ENCODE results near the gene COG1.

Gene COG1

GRCh38 chr17:73240561-73240960 lies 47.7 kb downstream of the COG1 start:
- Histone ChIP-seq H3K4me2 (ENCODE audit: low read length) (no peak overlapping the region), H4K20me1 (ENCODE audit: insufficient read depth, low read length) (no peaks in the 10 kb centered on the region), H3F3A (ENCODE audit: insufficient read depth, low read length) (0 out of 2 replicates have a peak, but pooled peaks cover 3% of the 10 kb centered on the region), H2AFZ (ENCODE audit: low read length) (no peak overlapping the region), H3K9ac (ENCODE audit: low read length) (no peak overlapping the region), H3K4me3 (ENCODE audit: low read depth, low read length, poor library complexity, severe bottlenecking) (no peak overlapping the region), H3K9me2 (ENCODE audit: low read depth, low read length) (no peaks in the 10 kb centered on the region), H3K4me1 (ENCODE audit: insufficient read depth, low read length, severe bottlenecking) (peaks cover 23% of the 10 kb centered on the region), H3K27me3 (ENCODE audit: insufficient read depth, low read length) (no peaks in the 10 kb centered on the region), H3K27ac (ENCODE audit: low read depth, low read length, poor library complexity, severe bottlenecking) (no peak overlapping the region), H3K36me3 (ENCODE audit: insufficient read depth, low read length) (peaks cover 85% of the 10 kb centered on the region), H3K79me2 (ENCODE audit: insufficient read depth, low read length) (peaks cover 6% of the 10 kb centered on the region; the same call in 1 of the 2 replicates), H3K9me3 (ENCODE audit: low read length) (no peaks in the 10 kb centered on the region)
- no peak for TF ChIP-seq EZH2 (IDR thresholded peaks at IDR 0.05; ENCODE audit: borderline replicate concordance, low read length)
- TF ChIP-seq CTCF (IDR thresholded peaks at IDR 0.05; ENCODE audit: low read length), result no peak

- peaks cover 50% of the 10 kb centered on the region for H3K36me3 ChIP-seq (ENCODE audit: insufficient read depth, low read length)
- no peaks in the 10 kb centered on the region for H3K79me2 ChIP-seq (ENCODE audit: insufficient read depth, low read length)
- no peak overlapping the region for H2AFZ ChIP-seq (ENCODE audit: low read length)
- no peak overlapping the region for H3K9ac ChIP-seq (ENCODE audit: low read length)
- no peak for TF ChIP-seq EZH2 (IDR thresholded peaks at IDR 0.05; ENCODE audit: borderline replicate concordance, low read length)
- TF ChIP-seq CTCF (IDR thresholded peaks at IDR 0.05; ENCODE audit: low read length), result no peak; the same call in 1 of the 2 replicates
- no peaks in the 10 kb centered on the region for H3K4me1 ChIP-seq (ENCODE audit: insufficient read depth, low read length, severe bottlenecking)
- no peaks in the 10 kb centered on the region for H4K20me1 ChIP-seq (ENCODE audit: insufficient read depth, low read length)
- no peak overlapping the region for H3K4me2 ChIP-seq (ENCODE audit: low read length)
- H3K9me2 ChIP-seq (ENCODE audit: low read depth, low read length), result no peaks in the 10 kb centered on the region
- H3K27me3 ChIP-seq (ENCODE audit: insufficient read depth, low read length), result no peaks in the 10 kb centered on the region
- H3K4me3 ChIP-seq (ENCODE audit: low read depth, low read length, poor library complexity, severe bottlenecking), result no peak overlapping the region
- 0 out of 2 replicates have a peak, but pooled peaks cover 3% of the 10 kb centered on the region for H3F3A ChIP-seq (ENCODE audit: insufficient read depth, low read length)
- no peaks in the 10 kb centered on the region for H3K9me3 ChIP-seq (ENCODE audit: low read length)
- no peak overlapping the region for H3K27ac ChIP-seq (ENCODE audit: low read depth, low read length, poor library complexity, severe bottlenecking)
Observed at GRCh38 chr17:73247726-73248125, 54.9 kb downstream of the COG1 start.

- TF ChIP-seq EZH2 (IDR thresholded peaks at IDR 0.05; ENCODE audit: borderline replicate concordance, low read length) (no peak), CTCF (IDR thresholded peaks at IDR 0.05; ENCODE audit: low read length) (no peak)
- no peaks in the 10 kb centered on the region for H3K9me2 ChIP-seq (ENCODE audit: low read depth, low read length)
- no peak overlapping the region for H3K4me2 ChIP-seq (ENCODE audit: low read length)
- no peaks in the 10 kb centered on the region for H4K20me1 ChIP-seq (ENCODE audit: insufficient read depth, low read length)
- no peak overlapping the region for H3K4me3 ChIP-seq (ENCODE audit: low read depth, low read length, poor library complexity, severe bottlenecking)
- no peaks in the 10 kb centered on the region for H3K4me1 ChIP-seq (ENCODE audit: insufficient read depth, low read length, severe bottlenecking)
- H3K79me2 ChIP-seq (ENCODE audit: insufficient read depth, low read length), result no peaks in the 10 kb centered on the region
- 0 out of 2 replicates have a peak, but pooled peaks cover 3% of the 10 kb centered on the region for H3F3A ChIP-seq (ENCODE audit: insufficient read depth, low read length)
- H3K9ac ChIP-seq (ENCODE audit: low read length), result no peak overlapping the region
- H3K9me3 ChIP-seq (ENCODE audit: low read length), result no peaks in the 10 kb centered on the region
- H3K36me3 ChIP-seq (ENCODE audit: insufficient read depth, low read length), result peaks cover 43% of the 10 kb centered on the region
- H2AFZ ChIP-seq (ENCODE audit: low read length), result no peak overlapping the region
- no peaks in the 10 kb centered on the region for H3K27me3 ChIP-seq (ENCODE audit: insufficient read depth, low read length)
- no peak overlapping the region for H3K27ac ChIP-seq (ENCODE audit: low read depth, low read length, poor library complexity, severe bottlenecking)
Observed at GRCh38 chr17:73248532-73248931, 55.7 kb downstream of the COG1 start.

Measured in OCI-LY1 (cell line).